CD8-positive, alpha-beta memory T cell (primary cell): Measurements from ENCODE around the gene IQSEC1. TPM values are rescaled to one million over a fixed set of nuclear protein-coding genes. Genes with fewer than 3 reads are reported as not detected.

ENCODE experiments used
- CTCF ChIA-PET: fragments of 350-600 bp; sonication (Branson Sonifier 250); formaldehyde crosslinking; loops from one replicate; lab custom pipeline; 2021; ENCODE audit warnings: antibody characterized with exemption; lab: Charles Lee
- POLR2A ChIA-PET: fragments of 350-600 bp; sonication (Branson Sonifier 250); formaldehyde crosslinking; loops from one replicate; lab custom pipeline; 2021; ENCODE audit warnings: antibody characterized with exemption; lab: Charles Lee
- DNase-seq, 5 donors: peaks; one replicate each; pipeline versions ENCODE4 v3.0.0 to v3.0.0-alpha.2; 2020 to 2022; ENCODE audit warnings: mixed read lengths in 1 of 5
- H3K27ac ChIP-seq: one replicate; pipeline ENCODE4 v1.7.0; 2013; ENCODE audit warnings: low read depth, mild to moderate bottlenecking, low read length, moderate library complexity
- H3K27me3 ChIP-seq: 2 replicates; pipeline ENCODE4 v1.7.0; 2013; ENCODE audit warnings: low read length, mild to moderate bottlenecking; ENCODE audit not compliant: insufficient read depth, poor library complexity, severe bottlenecking
- H3K36me3 ChIP-seq: 2 replicates; pipeline ENCODE4 v1.7.0; 2013; ENCODE audit warnings: mild to moderate bottlenecking, low read length, moderate library complexity; ENCODE audit not compliant: insufficient read depth
- H3K4me1 ChIP-seq: 2 replicates; pipeline ENCODE4 v1.7.0; 2013; ENCODE audit warnings: mild to moderate bottlenecking, low read length, moderate library complexity; ENCODE audit not compliant: insufficient read depth
- H3K4me3 ChIP-seq: 2 replicates; pipeline ENCODE4 v1.7.0; 2013; ENCODE audit warnings: mild to moderate bottlenecking, low read length
- H3K9me3 ChIP-seq: 2 replicates; pipeline ENCODE4 v1.7.0; 2013; ENCODE audit warnings: mild to moderate bottlenecking, low read length
- H3K27ac Mint-ChIP-seq, 8 donors: one replicate each; pipeline ENCODE4 v1.8.0; 2020 to 2021; ENCODE audit warnings: mixed read lengths in 8 of 8, mild to moderate bottlenecking in 6 of 8, inconsistent platforms in 3 of 8, moderate library complexity in 3 of 8
- H3K27me3 Mint-ChIP-seq, 2 donors: one replicate each; pipeline ENCODE4 v1.8.0; 2020 to 2021; ENCODE audit warnings: mixed read lengths in 2 of 2, mild to moderate bottlenecking in 1 of 2, moderate library complexity in 1 of 2
- H3K36me3 Mint-ChIP-seq, 3 donors: one replicate each; pipeline ENCODE4 v1.8.0; 2020 to 2021; ENCODE audit warnings: mixed read lengths in 3 of 3, inconsistent platforms in 1 of 3, mild to moderate bottlenecking in 1 of 3
- H3K4me1 Mint-ChIP-seq, 3 donors: one replicate each; pipeline ENCODE4 v1.8.0; 2020 to 2021; ENCODE audit warnings: mixed read lengths in 3 of 3, inconsistent platforms in 1 of 3, mild to moderate bottlenecking in 1 of 3
- H3K4me3 Mint-ChIP-seq, 7 donors: one replicate each; pipeline ENCODE4 v1.8.0; 2020 to 2021; ENCODE audit warnings: mixed read lengths in 7 of 7, mild to moderate bottlenecking in 6 of 7, moderate library complexity in 4 of 7, inconsistent platforms in 2 of 7
- H3K9me3 Mint-ChIP-seq, 5 donors: one replicate each; pipeline ENCODE4 v1.8.0; 2020 to 2022; ENCODE audit warnings: mixed read lengths in 5 of 5, mild to moderate bottlenecking in 3 of 5, moderate library complexity in 2 of 5, inconsistent platforms in 1 of 5
- polyA plus RNA-seq: library from polyadenylated mRNA; unstranded; fragments of 300-500 nt; fragmentation: Illumina TruSeq; gene quantifications from one replicate; pipeline ENCODE4 v1.2.3, GENCODE V29; 2021
- total RNA-seq, 2 experiments: library from RNA; stranded (reverse); gene quantifications; one replicate each; pipeline ENCODE4 v1.2.3, GENCODE V29; 2021

The IQSEC1 gene
- total and polyA plus RNA-seq, 3 experiments from 2014 or later: 18.5 to 33.7 (median 19.8) TPM

DNA sequence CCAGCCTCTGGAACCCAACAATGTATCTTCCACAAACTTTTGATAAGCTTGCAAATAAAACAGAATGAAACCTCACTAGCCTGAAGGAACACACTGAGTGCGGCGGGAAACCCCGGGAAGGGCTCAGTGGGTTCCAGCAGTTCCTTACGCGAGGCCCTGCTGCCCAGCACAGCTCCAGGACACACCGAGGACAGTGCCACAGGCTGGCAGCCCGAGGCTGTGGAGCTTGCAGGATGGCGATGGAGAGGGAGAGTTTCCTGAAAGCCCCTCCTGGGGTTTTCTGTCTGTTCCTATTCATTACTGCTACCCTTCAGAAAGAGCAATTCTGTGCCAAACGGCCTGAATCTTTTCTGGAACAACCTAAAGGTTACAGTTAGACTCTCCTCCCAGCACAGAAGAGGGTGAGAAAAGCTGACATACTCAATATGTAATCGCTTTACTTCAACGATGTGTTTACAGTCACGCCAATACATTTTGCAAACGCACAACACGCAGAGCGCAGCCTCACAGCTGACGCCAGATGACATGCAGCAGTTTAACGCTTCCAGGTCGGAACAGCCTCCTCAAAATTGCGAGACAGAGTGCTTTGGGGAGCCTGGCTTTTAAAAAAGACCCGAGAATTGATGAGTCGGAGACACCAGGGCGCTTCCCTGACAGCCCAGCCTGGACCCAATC lies 174.8 kb downstream of the IQSEC1 start:
- ChIA-PET POLR2A (no interaction called here), CTCF (interaction anchor here (1.1 to 1.2 kb wide), 2 partner anchors 10 to 30 kb away, joined by 3 read pairs; no protein-coding TSS in a partner anchor)
- Mint-ChIP-seq H3K27ac (peak overlapping the region in 2 of 8 donors; percentile 21 to 55), H3K27me3 (peaks cover 0 to 2% of the 10 kb centered on the region in 2 donors), H3K4me3 (no peak overlapping the region), H3K9me3 (no peaks in the 10 kb centered on the region), H3K4me1 (peaks cover 6 to 18% (median 7%) of the 10 kb centered on the region in 3 donors), H3K36me3 (peaks cover 0 to 47% (median 6%) of the 10 kb centered on the region in 3 donors)
- Histone ChIP-seq H3K4me1 (no peaks in the 10 kb centered on the region), H3K36me3 (no peaks in the 10 kb centered on the region), H3K27me3 (no peaks in the 10 kb centered on the region), H3K4me3 (no peak overlapping the region), H3K27ac (no peak overlapping the region), H3K9me3 (no peaks in the 10 kb centered on the region)
- no peak for DNase-seq

DNA sequence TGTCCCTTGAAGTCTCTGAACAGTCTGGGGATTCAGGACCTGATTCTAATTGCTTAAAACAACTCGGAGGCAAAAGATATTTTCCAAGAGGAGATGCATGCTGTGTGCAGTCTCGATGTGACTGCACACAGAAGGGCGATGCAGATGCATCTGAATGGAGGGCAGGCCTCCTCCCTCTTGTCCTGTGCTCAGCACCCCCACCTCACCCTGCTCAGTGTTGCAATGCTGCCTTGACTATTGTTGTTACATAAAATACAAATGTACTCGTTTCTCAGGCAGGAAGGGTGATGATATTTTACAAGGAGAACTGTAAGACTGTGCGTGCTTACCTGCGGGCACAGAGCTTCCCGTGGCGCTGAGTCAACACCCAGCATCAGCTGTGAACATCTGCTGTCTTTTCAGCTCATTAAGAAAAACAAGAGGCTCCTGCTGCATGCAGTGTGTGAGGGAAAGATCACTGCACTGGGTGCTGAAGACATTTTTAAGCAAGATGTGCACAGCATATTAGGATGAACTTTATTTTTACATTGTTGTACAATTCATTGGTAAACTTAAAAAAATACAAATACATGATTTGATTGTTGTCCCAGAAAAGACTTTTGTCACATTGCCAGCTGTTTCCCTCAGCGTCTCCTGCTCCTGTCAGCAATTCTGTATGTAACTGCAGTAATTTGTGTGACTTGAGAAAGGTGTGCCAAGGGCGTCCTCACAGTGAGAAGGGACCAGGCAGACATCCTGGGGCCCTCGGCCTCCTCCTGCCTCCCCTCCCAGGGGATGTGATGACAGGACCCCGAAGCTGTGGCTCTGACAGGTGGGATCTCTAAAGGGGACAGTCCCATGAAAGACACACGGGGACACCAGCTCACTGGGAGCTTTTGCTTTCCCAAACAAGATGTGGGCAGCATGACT lies 175.6 kb downstream of the IQSEC1 start:
- Mint-ChIP-seq H3K27me3 (peaks cover 0 to 2% of the 10 kb centered on the region in 2 donors), H3K36me3 (peaks cover 0 to 41% (median 6%) of the 10 kb centered on the region in 3 donors), H3K4me1 (peaks cover 6 to 18% (median 7%) of the 10 kb centered on the region in 3 donors), H3K27ac (peak overlapping the region in 7 of 8 donors; percentile 21 to 77 (median 46)), H3K4me3 (peak overlapping the region in 1 of 7 donors; percentile 23), H3K9me3 (no peaks in the 10 kb centered on the region)
- H3K9me3 ChIP-seq: no peaks in the 10 kb centered on the region
- no peaks in the 10 kb centered on the region for H3K4me1 ChIP-seq
- H3K4me3 ChIP-seq: no peak overlapping the region
- H3K36me3 ChIP-seq: no peaks in the 10 kb centered on the region
- ChIA-PET POLR2A (no interaction called here), CTCF (interaction anchor here (1.1 to 1.2 kb wide), 2 partner anchors 11 to 29 kb away, joined by 3 read pairs; no protein-coding TSS in a partner anchor)
- DNase-seq: no peak
- no peak overlapping the region for H3K27ac ChIP-seq
- no peaks in the 10 kb centered on the region for H3K27me3 ChIP-seq

DNA sequence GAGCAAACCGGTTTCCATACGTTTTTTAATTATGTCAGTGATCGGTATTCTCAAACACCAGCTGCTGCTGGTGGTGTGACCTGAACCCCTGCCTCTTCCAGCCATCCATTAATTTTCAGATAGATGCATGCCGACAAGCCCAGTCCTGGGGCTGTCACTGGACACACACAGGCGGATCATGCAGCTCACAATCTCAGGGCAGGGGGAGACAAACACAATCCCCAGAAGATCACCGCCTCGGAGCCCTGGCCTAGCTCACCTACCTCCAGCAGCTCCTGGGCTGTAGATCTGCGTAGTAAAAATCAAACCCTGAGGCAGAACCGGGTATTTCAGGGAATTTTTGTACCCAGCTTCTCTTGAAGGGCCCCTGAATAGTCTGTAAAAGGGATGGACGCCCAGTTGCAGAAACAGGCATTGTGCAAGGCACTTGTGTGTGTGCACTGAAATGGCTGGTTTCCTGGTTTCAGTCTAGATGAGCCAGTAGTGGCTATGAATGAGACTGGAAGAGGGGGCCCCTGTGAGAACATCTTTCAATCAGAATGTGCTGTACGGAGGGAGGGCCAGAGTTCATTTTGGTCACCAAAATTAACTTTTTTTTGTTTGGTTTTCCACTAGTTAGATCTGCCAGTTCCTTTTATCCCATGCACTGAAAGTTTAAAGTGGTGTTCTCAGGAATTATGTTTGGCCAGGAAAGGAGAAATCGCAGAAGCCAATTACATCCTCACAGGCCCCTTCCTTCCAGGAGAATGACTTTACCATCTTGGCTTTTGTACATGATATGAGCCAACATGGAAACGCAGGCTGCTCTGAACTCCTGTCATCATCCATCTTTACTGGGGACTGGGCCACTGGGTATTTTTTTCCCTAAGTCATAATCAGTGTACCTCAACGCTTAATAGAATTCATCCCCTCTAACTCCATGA lies 176.9 kb downstream of the IQSEC1 start:
- Histone ChIP-seq H3K4me3 (no peak overlapping the region), H3K4me1 (peaks cover 10% of the 10 kb centered on the region), H3K9me3 (no peaks in the 10 kb centered on the region), H3K36me3 (no peaks in the 10 kb centered on the region), H3K27me3 (no peaks in the 10 kb centered on the region), H3K27ac (no peak overlapping the region)
- Mint-ChIP-seq H3K9me3 (no peaks in the 10 kb centered on the region), H3K27ac (peak overlapping the region in 7 of 8 donors; percentile 37 to 90 (median 70)), H3K36me3 (peaks cover 0 to 28% (median 6%) of the 10 kb centered on the region in 3 donors), H3K4me1 (peaks cover 11 to 23% (median 13%) of the 10 kb centered on the region in 3 donors), H3K4me3 (no peak overlapping the region), H3K27me3 (peaks cover 2 to 3% of the 10 kb centered on the region in 2 donors)
- ChIA-PET CTCF (interaction anchor here (0.6 to 1.2 kb wide), 4 partner anchors 10 to 214 kb away, joined by 3 to 5 read pairs (median 4); no protein-coding TSS in a partner anchor), POLR2A (no interaction called here)
- no peak for DNase-seq

DNA sequence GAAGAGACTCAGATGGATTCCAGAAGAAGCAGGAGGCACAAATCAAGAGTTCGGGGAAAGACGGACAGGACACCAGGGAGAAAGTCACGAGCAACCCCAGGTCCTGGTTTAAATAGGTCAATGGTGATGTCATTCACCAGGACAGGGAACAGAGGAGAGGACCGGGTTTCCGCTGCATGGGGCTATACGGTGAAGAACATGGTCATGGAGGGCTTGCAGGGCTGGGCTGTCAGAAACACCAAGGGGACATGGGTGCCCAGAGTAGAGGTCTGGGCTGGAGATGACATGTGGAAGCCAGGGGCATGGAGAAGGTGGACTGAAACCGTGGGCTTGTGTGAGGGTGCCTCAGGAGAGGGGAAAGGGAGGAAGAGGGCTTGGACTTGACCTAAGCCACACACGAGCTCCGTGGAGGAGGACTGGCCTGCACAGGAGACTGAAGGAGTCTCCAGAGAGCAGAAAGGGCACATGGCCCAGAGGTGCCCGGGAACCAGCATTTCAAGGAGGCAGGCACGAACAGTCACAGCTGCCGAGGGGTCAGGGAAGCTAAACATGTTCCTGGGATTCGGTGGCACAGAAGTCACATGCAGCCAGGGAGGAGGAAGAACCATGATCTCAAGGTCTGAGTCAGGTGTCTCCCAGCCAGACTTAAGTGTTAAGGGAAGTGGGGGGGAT lies 177.7 kb downstream of the IQSEC1 start:
- no peak overlapping the region for H3K27ac ChIP-seq
- H3K4me3 Mint-ChIP-seq: peak overlapping the region in 1 of 7 donors; percentile 80
- peaks cover 4 to 10% of the 10 kb centered on the region in 2 donors for H3K27me3 Mint-ChIP-seq
- no peaks in the 10 kb centered on the region for H3K27me3 ChIP-seq
- POLR2A ChIA-PET: no interaction called here
- CTCF ChIA-PET: interaction anchor here (0.6 to 1.2 kb wide), 4 partner anchors 11 to 214 kb away, joined by 3 to 5 read pairs (median 4); no protein-coding TSS in a partner anchor
- H3K36me3 ChIP-seq: no peaks in the 10 kb centered on the region
- peaks cover 11% of the 10 kb centered on the region for H3K4me1 ChIP-seq
- H3K4me1 Mint-ChIP-seq: peaks cover 11 to 23% (median 13%) of the 10 kb centered on the region in 3 donors
- H3K27ac Mint-ChIP-seq: peak overlapping the region in 7 of 8 donors; percentile 5 to 95 (median 56)
- no peak for DNase-seq
- H3K9me3 Mint-ChIP-seq: no peaks in the 10 kb centered on the region
- no peak overlapping the region for H3K4me3 ChIP-seq
- H3K9me3 ChIP-seq: no peaks in the 10 kb centered on the region
- H3K36me3 Mint-ChIP-seq: peaks cover 0 to 24% (median 6%) of the 10 kb centered on the region in 3 donors

DNA sequence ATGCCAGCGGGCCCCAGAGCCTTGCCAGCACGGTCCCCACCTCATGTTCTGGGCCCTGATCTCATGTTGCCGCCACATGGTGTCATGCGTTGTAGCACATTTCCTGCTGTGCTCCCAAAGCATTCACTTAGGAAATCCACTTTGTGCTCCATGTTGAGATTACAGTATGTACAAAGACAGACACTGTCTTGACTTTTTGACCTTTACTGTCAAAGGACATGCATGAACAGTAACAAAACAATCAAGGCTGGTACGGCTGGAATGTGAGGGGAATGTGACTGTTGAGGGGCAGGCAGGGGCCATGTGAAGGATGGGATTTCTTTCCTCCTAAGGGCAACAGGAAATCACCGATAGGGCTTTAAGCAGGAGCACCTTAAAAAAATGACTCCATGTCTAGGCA lies 178.6 kb downstream of the IQSEC1 start:
- no peak for DNase-seq
- no peaks in the 10 kb centered on the region for H3K36me3 ChIP-seq
- Mint-ChIP-seq H3K27ac (peak overlapping the region in 3 of 8 donors; percentile 32 to 70 (median 41)), H3K4me1 (peaks cover 11 to 23% (median 12%) of the 10 kb centered on the region in 3 donors), H3K36me3 (peaks cover 0 to 17% (median 3%) of the 10 kb centered on the region in 3 donors), H3K4me3 (no peak overlapping the region), H3K9me3 (no peaks in the 10 kb centered on the region), H3K27me3 (peaks cover 6 to 19% of the 10 kb centered on the region in 2 donors)
- H3K27ac ChIP-seq: no peak overlapping the region
- H3K9me3 ChIP-seq: no peaks in the 10 kb centered on the region
- ChIA-PET POLR2A (no interaction called here), CTCF (interaction anchor here (1.1 kb wide), 1 partner anchor 108 kb away, joined by 3 read pairs; no protein-coding TSS in a partner anchor)
- H3K4me3 ChIP-seq: no peak overlapping the region
- H3K4me1 ChIP-seq: peaks cover 11% of the 10 kb centered on the region
- H3K27me3 ChIP-seq: no peaks in the 10 kb centered on the region

DNA sequence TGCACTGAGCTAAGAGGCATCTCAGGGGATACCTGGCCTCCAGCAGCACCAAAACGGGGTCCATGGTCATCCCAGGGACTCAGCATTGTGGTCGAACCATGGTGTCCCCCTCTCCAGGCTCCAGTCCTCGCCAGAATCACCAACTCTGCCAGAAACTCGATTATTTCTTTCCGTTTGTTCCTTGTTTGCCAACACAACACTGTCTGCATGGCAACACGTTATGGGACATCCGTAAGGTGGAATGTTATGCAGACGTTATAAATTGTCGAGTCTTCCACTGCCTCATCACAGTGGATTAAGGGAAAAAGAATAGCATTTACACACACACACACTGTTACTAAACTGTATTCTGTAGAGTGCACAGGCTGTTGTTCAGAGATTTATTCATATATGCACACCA lies 179.4 kb downstream of the IQSEC1 start:
- DNase-seq: no peak
- no peaks in the 10 kb centered on the region for H3K27me3 ChIP-seq
- no peak overlapping the region for H3K27ac ChIP-seq
- no peaks in the 10 kb centered on the region for H3K9me3 ChIP-seq
- no peaks in the 10 kb centered on the region for H3K36me3 ChIP-seq
- H3K4me3 ChIP-seq: no peak overlapping the region
- ChIA-PET CTCF (interaction anchor here (1.1 kb wide), 1 partner anchor 107 kb away, joined by 3 read pairs; no protein-coding TSS in a partner anchor), POLR2A (no interaction called here)
- Mint-ChIP-seq H3K4me1 (peaks cover 11 to 23% (median 12%) of the 10 kb centered on the region in 3 donors), H3K36me3 (peaks cover 0 to 11% (median 2%) of the 10 kb centered on the region in 3 donors), H3K9me3 (no peaks in the 10 kb centered on the region), H3K27ac (no peak overlapping the region), H3K4me3 (no peak overlapping the region), H3K27me3 (peaks cover 6 to 20% of the 10 kb centered on the region in 2 donors)
- H3K4me1 ChIP-seq: peaks cover 11% of the 10 kb centered on the region
